Left ventricle myocardium inferior (tissue), 1 donor: ENCODE data around the gene FARS2. TPM values are rescaled to one million over a fixed set of nuclear protein-coding genes. Genes with fewer than 3 reads are reported as not detected.

Source experiments
- DNase-seq: peaks from one replicate; pipeline ENCODE4 v3.0.0-alpha.2; 2020
- H3K27ac ChIP-seq: fragments of 200-600 bp; replicated peaks from 2 replicates; pipeline ENCODE4 v1.8.0; 2021
- H3K27me3 ChIP-seq: fragments of 200-600 bp; 2 replicates; pipeline ENCODE4 v1.8.0; 2021; ENCODE audit warnings: low read depth
- H3K36me3 ChIP-seq: fragments of 200-600 bp; 2 replicates; pipeline ENCODE4 v1.8.0; 2021
- H3K4me1 ChIP-seq: fragments of 200-600 bp; 2 replicates; pipeline ENCODE4 v1.8.0; 2021
- H3K4me3 ChIP-seq: fragments of 200-600 bp; 2 replicates; pipeline ENCODE4 v1.8.0; 2021; ENCODE audit warnings: mild to moderate bottlenecking, moderate library complexity
- H3K9me3 ChIP-seq: fragments of 200-600 bp; replicated peaks from 2 replicates; pipeline ENCODE4 v1.8.0; 2021
- CTCF ChIP-seq: fragments of 200-600 bp; IDR thresholded peaks from 2 replicates; pipeline ENCODE4 v1.8.0; 2021; ENCODE audit warnings: antibody characterized with exemption, mild to moderate bottlenecking, borderline replicate concordance
- intact Hi-C: fragments of 100-400 bp; cut with micrococcal nuclease; formaldehyde crosslinking; loops from one replicate; pipeline ENCODE4 v1.11.0; 2022
- total RNA-seq: library from RNA; stranded (reverse); fragmentation: NEBNext Ultra II Directional; extraction: Animal tissue kit (Norgen Biotek cat#: 25700); gene quantifications from one replicate; pipeline ENCODE4 v1.2.1, GENCODE V29; 2021
- donor health status: DM: no; HTN: yes; CAD: no; lungs with severe emphysema.

The FARS2 gene
- total RNA-seq, 1 donor from 2014 or later, result 16.7 TPM

- no peak for TF ChIP-seq CTCF
- intact Hi-C loops, result no loop called here
- H3K27ac ChIP-seq, result no peak overlapping the region
These were observed 493.6 kb downstream of the FARS2 start for GRCh38 chr6:5754904-5755303.

GRCh38 chr6:5759571-5759970, 498.3 kb downstream of the FARS2 start:
- no peak overlapping the region for H3K27ac ChIP-seq
- peaks cover 11% of the 10 kb centered on the region for H3K9me3 ChIP-seq
- no peak for TF ChIP-seq CTCF
- H3K27me3 ChIP-seq, result no peaks in the 10 kb centered on the region
- intact Hi-C loops, result no loop called here
- no peak for DNase-seq
- H3K4me3 ChIP-seq, result no peak overlapping the region
- peaks cover 37% of the 10 kb centered on the region for H3K4me1 ChIP-seq
- peaks cover 6% of the 10 kb centered on the region for H3K36me3 ChIP-seq

More at GRCh38 chr6:5754904-5755303, 493.6 kb downstream of the FARS2 start:
- H3K4me3 ChIP-seq, result no peak overlapping the region
- peaks cover 14% of the 10 kb centered on the region for H3K36me3 ChIP-seq
- DNase-seq, result no peak
- peaks cover 26% of the 10 kb centered on the region for H3K4me1 ChIP-seq
- H3K9me3 ChIP-seq, result peaks cover 23% of the 10 kb centered on the region
- H3K27me3 ChIP-seq, result no peaks in the 10 kb centered on the region

- Histone ChIP-seq H3K9me3 (no peaks in the 10 kb centered on the region), H3K4me3 (no peak overlapping the region), H3K27ac (no peak overlapping the region), H3K27me3 (no peaks in the 10 kb centered on the region), H3K36me3 (no peaks in the 10 kb centered on the region), H3K4me1 (peaks cover 47% of the 10 kb centered on the region)
- intact Hi-C loops, result no loop called here
- no peak for TF ChIP-seq CTCF
- DNase-seq, result no peak
These were observed 500.1 kb downstream of the FARS2 start for GRCh38 chr6:5761370-5761769.

- DNase-seq, result peak; percentile 33
- Histone ChIP-seq H3K27ac (peak overlapping the region; percentile 91), H3K4me3 (no peak overlapping the region), H3K4me1 (peaks cover 47% of the 10 kb centered on the region), H3K9me3 (peaks cover 6% of the 10 kb centered on the region), H3K36me3 (no peaks in the 10 kb centered on the region), H3K27me3 (no peaks in the 10 kb centered on the region)
- no peak for TF ChIP-seq CTCF
- intact Hi-C loops, result no loop called here
These were observed 501.3 kb downstream of the FARS2 start for GRCh38 chr6:5762561-5762968.

GRCh38 chr6:5763407-5763806, 502.1 kb downstream of the FARS2 start:
- H3K36me3 ChIP-seq, result no peaks in the 10 kb centered on the region
- TF ChIP-seq CTCF, result no peak

More at GRCh38 chr6:5763407-5763806, 502.1 kb downstream of the FARS2 start:
- Histone ChIP-seq H3K4me1 (peaks cover 47% of the 10 kb centered on the region), H3K4me3 (no peak overlapping the region), H3K27me3 (no peaks in the 10 kb centered on the region), H3K27ac (peak overlapping the region; percentile 91), H3K9me3 (peaks cover 6% of the 10 kb centered on the region)
- no peak for DNase-seq
- intact Hi-C loops, result no loop called here
